SU-DHL-6 (cell line): ENCODE measurements around the gene TRIM63.

Source experiments
- CTCF ChIP-seq: fragments of 200-600 bp; sonication (generic); IDR thresholded peaks from one replicate; pipeline ENCODE4 v1.5.1; 2017; ENCODE audit warnings: antibody characterized with exemption, mild to moderate bottlenecking, low read length, moderate library complexity; ENCODE audit not compliant: insufficient read depth, poor library complexity, severe bottlenecking
- EZH2phosphoT487 ChIP-seq: fragments of 200-600 bp; sonication (generic), shearing (Covaris generic); conservative IDR thresholded peaks from 2 replicates; pipeline ENCODE4 v1.6.1; 2018; ENCODE audit warnings: mild to moderate bottlenecking, antibody characterized with exemption, low read length, moderate library complexity, mixed read lengths

GRCh38 chr1:26084844-26085243 lies 17.4 kb upstream of the TRIM63 start:
- TF ChIP-seq CTCF (no peak), EZH2phosphoT487 (no peak)
